HL-60 (cell line): ENCODE results near the gene HIVEP1.
A peak's percentile ranks its signal among the peaks of the same experiment; 100 is the strongest.

Experiments
- DNase-seq, 2 experiments: peaks; one replicate each; pipeline ENCODE4 v3.0.0-alpha.2; 2010 to 2020; ENCODE audit warnings: low read depth in 1 of 2, low spot score in 1 of 2
- H3K27ac ChIP-seq: fragments of 250-450 bp; sonication (Bioruptor Pico); replicated peaks from 2 replicates; pipeline ENCODE4 v1.5.1; 2020; ENCODE audit warnings: mild to moderate bottlenecking, moderate library complexity
- H3K27me3 ChIP-seq: fragments of 250-450 bp; sonication (Bioruptor Pico); 2 replicates; pipeline ENCODE4 v1.5.1; 2021; ENCODE audit warnings: mild to moderate bottlenecking, moderate library complexity; ENCODE audit not compliant: insufficient read depth, poor library complexity, severe bottlenecking
- H3K4me3 ChIP-seq: replicated peaks from 2 replicates; pipeline ENCODE4 v1.5.1; 2011; ENCODE audit warnings: mild to moderate bottlenecking, control low read depth, low read length; ENCODE audit not compliant: insufficient read depth
- GABPA ChIP-seq: IDR thresholded peaks from 2 replicates; pipeline ENCODE4 v1.6.1; 2012; ENCODE audit warnings: low read depth
- POLR2AphosphoS5 ChIP-seq: IDR thresholded peaks from 2 replicates; pipeline ENCODE4 v1.6.1; 2012; ENCODE audit warnings: low read depth
- SPI1 ChIP-seq: IDR thresholded peaks from 2 replicates; pipeline ENCODE4 v1.6.1; 2012; ENCODE audit warnings: low read depth, mild to moderate bottlenecking, borderline replicate concordance
- TF ChIP-seq, protein P1 (sequence below): IDR thresholded peaks from one replicate; pipeline ENCODE4 v1.5.1; 2011; ENCODE audit warnings: low read length, control low read depth, inconsistent platforms; ENCODE audit not compliant: insufficient read depth
- TF ChIP-seq, protein P2 (sequence below): IDR thresholded peaks from 2 replicates; pipeline ENCODE4 v1.6.1; 2012; ENCODE audit warnings: low read depth; ENCODE audit not compliant: insufficient replicate concordance

Gene HIVEP1

DNA sequence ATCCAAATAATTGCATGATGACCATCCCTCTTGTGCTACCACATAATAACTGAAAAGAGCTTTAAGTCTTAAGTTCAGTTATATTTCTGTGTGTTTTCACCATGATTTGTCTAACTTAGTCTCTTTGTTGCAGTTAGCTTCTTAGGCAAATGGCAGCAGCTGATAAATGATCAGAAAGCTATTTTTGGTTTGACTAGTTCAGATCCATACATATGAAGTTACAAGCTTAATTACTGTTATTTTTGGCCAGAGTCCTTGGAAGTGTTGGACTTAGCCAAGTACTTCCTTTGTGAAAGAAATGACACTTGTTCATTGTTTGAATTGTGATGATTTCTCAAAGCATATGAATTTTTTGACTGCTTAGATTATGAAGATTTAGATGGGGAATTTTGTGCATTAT, 54.2 kb downstream of the HIVEP1 start:
- Histone ChIP-seq H3K4me3 (no peak overlapping the region), H3K27ac (no peak overlapping the region), H3K27me3 (no peaks in the 10 kb centered on the region)
- no peak for DNase-seq
- TF ChIP-seq POLR2AphosphoS5 (no peak), GABPA (no peak), SPI1 (no peak)
- TF ChIP-seq, protein P1, sequence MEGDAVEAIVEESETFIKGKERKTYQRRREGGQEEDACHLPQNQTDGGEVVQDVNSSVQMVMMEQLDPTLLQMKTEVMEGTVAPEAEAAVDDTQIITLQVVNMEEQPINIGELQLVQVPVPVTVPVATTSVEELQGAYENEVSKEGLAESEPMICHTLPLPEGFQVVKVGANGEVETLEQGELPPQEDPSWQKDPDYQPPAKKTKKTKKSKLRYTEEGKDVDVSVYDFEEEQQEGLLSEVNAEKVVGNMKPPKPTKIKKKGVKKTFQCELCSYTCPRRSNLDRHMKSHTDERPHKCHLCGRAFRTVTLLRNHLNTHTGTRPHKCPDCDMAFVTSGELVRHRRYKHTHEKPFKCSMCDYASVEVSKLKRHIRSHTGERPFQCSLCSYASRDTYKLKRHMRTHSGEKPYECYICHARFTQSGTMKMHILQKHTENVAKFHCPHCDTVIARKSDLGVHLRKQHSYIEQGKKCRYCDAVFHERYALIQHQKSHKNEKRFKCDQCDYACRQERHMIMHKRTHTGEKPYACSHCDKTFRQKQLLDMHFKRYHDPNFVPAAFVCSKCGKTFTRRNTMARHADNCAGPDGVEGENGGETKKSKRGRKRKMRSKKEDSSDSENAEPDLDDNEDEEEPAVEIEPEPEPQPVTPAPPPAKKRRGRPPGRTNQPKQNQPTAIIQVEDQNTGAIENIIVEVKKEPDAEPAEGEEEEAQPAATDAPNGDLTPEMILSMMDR = no peak
- TF ChIP-seq, protein P2, sequence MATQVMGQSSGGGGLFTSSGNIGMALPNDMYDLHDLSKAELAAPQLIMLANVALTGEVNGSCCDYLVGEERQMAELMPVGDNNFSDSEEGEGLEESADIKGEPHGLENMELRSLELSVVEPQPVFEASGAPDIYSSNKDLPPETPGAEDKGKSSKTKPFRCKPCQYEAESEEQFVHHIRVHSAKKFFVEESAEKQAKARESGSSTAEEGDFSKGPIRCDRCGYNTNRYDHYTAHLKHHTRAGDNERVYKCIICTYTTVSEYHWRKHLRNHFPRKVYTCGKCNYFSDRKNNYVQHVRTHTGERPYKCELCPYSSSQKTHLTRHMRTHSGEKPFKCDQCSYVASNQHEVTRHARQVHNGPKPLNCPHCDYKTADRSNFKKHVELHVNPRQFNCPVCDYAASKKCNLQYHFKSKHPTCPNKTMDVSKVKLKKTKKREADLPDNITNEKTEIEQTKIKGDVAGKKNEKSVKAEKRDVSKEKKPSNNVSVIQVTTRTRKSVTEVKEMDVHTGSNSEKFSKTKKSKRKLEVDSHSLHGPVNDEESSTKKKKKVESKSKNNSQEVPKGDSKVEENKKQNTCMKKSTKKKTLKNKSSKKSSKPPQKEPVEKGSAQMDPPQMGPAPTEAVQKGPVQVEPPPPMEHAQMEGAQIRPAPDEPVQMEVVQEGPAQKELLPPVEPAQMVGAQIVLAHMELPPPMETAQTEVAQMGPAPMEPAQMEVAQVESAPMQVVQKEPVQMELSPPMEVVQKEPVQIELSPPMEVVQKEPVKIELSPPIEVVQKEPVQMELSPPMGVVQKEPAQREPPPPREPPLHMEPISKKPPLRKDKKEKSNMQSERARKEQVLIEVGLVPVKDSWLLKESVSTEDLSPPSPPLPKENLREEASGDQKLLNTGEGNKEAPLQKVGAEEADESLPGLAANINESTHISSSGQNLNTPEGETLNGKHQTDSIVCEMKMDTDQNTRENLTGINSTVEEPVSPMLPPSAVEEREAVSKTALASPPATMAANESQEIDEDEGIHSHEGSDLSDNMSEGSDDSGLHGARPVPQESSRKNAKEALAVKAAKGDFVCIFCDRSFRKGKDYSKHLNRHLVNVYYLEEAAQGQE = no peak

DNA sequence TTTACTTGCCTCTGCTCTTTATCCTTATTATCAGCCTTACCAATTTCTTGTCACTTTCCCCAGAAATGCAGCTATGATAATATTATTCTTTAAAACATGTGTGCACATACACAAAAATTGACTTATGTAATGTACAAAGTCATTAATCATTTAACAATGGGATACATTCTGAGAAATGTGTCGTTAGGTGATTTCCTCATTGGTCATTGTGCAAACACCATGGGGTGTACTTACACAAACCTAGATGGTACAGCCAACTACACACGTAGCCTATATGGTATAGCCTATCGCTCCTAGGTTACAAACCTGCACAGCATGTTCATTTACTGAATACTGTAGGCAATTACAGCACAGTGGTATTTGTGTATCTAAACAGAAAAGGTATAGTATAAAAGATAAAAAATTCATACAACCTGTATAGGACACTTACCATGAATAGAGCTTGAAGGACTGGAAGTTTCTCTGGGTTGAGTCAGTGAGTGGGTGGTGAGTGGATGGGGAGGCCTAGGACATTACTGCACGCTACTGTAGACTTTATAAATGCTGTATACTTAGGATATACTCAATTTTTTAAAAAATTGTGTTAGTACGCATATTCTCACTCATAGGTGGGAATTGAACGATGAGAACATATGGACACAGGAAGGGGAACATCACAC, 56.9 kb downstream of the HIVEP1 start:
- Histone ChIP-seq H3K27me3 (no peaks in the 10 kb centered on the region), H3K4me3 (no peak overlapping the region), H3K27ac (peak overlapping the region; percentile 2; the same call in 1 of the 2 replicates)
- TF ChIP-seq, protein P1 = no peak
- peak in 1 of 2 experiments; percentile 62 for DNase-seq

DNA sequence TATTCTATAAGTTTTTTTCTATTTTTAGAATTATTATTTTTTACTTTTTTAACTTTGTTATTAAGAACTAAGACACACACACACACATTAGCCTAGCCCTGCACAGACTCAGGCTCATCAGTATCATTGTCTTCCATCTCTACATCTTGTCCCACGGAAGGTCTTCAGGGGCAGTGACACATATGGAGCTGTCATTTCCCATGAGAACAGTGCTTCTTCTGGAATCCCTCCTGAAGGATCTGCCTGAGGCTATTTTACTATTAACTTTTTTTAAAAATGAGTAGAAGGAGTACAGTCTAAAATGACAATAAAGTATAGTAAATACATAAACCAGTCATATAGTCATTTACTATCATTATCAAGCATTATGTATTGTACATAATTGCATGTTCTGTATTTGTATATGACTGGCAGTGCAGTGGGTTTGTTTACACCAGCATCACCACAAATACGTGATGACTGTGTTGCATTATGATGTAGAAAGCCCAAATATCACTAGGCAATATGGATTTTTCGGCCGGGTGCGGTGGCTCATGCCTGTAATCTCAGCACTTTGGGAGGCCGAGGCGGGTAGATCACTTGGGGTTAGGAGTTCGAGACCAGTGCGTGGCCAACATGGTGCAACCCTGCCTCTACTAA, 57.9 kb downstream of the HIVEP1 start:
- no peak for DNase-seq
- H3K27me3 ChIP-seq = no peaks in the 10 kb centered on the region
- H3K27ac ChIP-seq = no peak overlapping the region
- H3K4me3 ChIP-seq = no peak overlapping the region
- no peak for TF ChIP-seq SPI1
- TF ChIP-seq, protein P2 = no peak
- TF ChIP-seq, protein P1 = no peak
- TF ChIP-seq GABPA = no peak
- no peak for TF ChIP-seq POLR2AphosphoS5
